ENCODE measurements around the gene ACVR1.

ACVR1 gene

GRCh38 chr2:157866202-157866601 lies 9.9 kb downstream of the ACVR1 start:
- DNase-seq (ENCODE audit: low read depth): no peak
- TF ChIP-seq CTCF (IDR thresholded peaks at IDR 0.05; ENCODE audit: control insufficient read depth, extremely low read depth, insufficient read depth): no peak
- no peak overlapping the region for H3K4me3 ChIP-seq (ENCODE audit: low read depth, low read length)

DNA sequence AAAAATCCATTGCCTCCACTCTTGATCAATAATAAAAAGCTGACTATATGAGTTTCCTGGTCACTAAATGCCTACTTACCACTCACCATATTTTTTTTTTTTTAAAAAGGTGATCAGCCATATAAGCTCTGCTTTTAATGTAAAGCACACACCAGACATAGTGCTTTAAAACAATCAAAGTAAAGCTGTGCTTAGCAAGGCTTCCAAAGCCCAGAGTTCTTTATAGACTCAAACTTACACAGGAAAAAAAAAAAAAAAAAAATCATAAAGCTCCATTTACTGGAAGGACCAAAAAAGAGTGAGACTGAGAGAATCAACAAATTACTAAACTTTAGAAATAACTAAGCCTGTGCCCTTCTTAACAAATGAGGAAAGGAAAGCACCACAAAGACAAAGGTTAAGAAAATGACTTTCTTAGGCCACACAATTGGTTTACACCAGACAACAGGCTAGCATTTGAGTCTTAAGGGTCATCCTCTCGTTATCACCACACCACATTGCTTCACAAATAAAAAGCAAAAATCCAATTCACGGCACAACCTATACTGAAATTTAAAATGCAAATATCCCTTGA lies 11.2 kb downstream of the ACVR1 start:
- no peak overlapping the region for H3K4me3 ChIP-seq (ENCODE audit: low read depth, low read length)

GRCh38 chr2:157858846-157859245 lies 17.3 kb downstream of the ACVR1 start:
- TF ChIP-seq CTCF (IDR thresholded peaks at IDR 0.05; ENCODE audit: control insufficient read depth, extremely low read depth, insufficient read depth): no peak
- DNase-seq (ENCODE audit: low read depth): no peak
- H3K4me3 ChIP-seq (ENCODE audit: low read depth, low read length): no peak overlapping the region

More for the DNA sequence above, 11.2 kb downstream of the ACVR1 start:
- TF ChIP-seq CTCF (IDR thresholded peaks at IDR 0.05; ENCODE audit: control insufficient read depth, extremely low read depth, insufficient read depth): no peak
- DNase-seq (ENCODE audit: low read depth): no peak

DNA sequence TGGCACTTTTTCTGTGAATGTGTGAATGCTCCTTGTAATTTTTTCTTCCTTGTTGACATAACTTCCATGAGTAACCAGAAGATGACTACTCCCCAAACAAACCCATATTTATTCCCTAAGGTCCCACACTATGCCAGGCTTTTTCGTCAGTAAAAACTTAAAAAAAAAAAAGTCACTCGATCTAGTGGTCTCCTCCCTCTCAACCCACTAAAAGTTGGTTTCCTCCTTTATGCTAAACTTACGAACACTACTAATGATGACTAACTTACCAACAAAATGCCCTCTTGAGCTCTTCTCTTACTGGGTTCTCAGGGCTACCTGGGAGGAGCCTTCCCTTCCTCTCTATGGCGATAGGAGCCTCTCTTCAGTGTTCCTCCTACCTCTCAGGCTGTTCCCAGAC lies 18.2 kb downstream of the ACVR1 start:
- DNase-seq (ENCODE audit: low read depth): no peak
- no peak for TF ChIP-seq CTCF (IDR thresholded peaks at IDR 0.05; ENCODE audit: control insufficient read depth, extremely low read depth, insufficient read depth)
- no peak overlapping the region for H3K4me3 ChIP-seq (ENCODE audit: low read depth, low read length)

DNA sequence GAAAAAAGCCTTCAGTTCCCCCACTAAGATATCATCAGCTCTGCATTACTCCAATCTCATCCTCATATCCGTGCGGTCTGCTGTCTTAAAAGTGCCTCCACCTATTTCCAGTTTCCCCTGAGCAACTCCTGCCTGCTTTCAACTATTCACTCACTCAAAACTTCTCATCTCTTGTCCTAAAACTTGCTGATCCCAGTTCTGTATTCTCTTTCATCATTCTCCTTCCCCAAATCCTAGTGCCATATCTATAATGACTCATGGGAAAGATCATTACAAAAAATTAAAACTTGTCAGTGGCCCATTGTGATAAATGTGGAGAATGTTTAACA lies 20.0 kb downstream of the ACVR1 start:
- no peak overlapping the region for H3K4me3 ChIP-seq (ENCODE audit: low read depth, low read length)
- no peak for DNase-seq (ENCODE audit: low read depth)
- no peak for TF ChIP-seq CTCF (IDR thresholded peaks at IDR 0.05; ENCODE audit: control insufficient read depth, extremely low read depth, insufficient read depth)

GRCh38 chr2:157853820-157854219 lies 22.3 kb downstream of the ACVR1 start:
- TF ChIP-seq CTCF (IDR thresholded peaks at IDR 0.05; ENCODE audit: control insufficient read depth, extremely low read depth, insufficient read depth): no peak
- no peak for DNase-seq (ENCODE audit: low read depth)
- no peak overlapping the region for H3K4me3 ChIP-seq (ENCODE audit: low read depth, low read length)

GRCh38 chr2:157853211-157853610 lies 22.9 kb downstream of the ACVR1 start:
- TF ChIP-seq CTCF (IDR thresholded peaks at IDR 0.05; ENCODE audit: control insufficient read depth, extremely low read depth, insufficient read depth): no peak
- no peak overlapping the region for H3K4me3 ChIP-seq (ENCODE audit: low read depth, low read length)
- no peak for DNase-seq (ENCODE audit: low read depth)

All from LNCaP clone FGC (cell line).